ENCODE measurements around the gene TNK2.

The TNK2 gene

DNA sequence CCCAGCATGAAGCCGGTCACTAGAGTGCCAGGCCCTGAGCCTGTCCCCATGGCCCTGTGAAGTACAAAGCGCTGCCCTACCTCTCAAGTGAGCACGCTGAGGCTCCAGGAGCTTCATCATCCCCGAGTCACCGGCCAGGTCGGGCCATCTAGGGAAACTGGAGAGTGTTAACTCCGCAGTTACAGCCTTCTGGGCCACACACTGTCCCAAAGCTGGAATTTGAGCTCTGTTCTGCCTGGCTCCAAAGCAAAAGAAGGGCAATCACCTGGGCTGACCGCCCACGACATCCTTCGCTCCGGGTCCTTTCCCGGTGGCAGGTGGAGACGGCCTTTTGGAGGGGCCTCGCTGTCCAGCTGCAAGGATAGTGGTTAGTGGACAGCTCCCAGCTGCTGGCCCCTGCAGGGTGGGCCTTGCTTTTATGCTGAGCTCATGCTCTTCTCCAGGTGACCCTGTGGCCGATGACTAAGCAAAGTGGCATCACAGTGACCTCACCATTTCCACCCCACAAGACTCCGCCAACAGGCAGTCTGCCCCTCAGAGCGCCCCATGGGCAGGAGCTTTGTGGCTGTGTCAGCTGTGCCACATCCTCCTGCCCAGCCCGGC lies 93.1 kb downstream of the TNK2 start:
- no peak for DNase-seq

DNA sequence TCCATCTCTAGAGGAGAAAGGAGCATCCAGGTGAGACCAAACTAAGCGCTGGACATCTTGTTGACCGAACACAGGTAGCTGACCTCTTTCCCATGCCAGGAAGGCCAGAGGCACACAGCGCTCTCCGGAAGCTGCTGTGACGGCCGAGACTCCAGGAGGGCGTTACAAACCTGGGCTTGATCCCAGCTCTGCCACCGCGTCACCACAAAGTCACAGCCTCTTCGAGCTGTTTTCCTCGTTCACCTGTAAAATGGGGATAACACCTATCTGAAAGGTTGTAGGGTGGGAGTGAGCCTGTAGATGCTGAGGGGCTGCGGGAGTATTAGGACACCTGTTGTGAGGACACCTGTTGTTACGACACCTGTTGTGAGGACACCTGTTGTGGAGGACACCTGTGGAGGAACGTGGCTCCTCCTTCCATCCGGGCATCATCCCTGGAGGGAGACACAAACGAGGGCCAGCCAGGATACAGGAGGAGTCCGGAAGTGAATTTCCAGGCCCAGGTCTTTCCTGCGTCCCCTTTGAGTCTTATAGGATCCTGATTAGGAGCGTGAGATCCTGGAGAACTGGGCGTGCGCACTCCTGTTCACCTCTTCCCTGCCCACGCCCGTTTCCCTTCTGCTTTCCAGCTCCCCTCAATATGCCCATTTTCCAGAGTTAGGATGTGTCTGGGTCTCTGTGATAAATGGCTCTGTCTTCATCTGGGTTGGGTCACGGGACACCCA lies 94.3 kb downstream of the TNK2 start:
- no peak for DNase-seq
